PC-9 (cell line): Measurements from ENCODE around the gene CHN1. TPM values are rescaled to one million over a fixed set of nuclear protein-coding genes. Genes with fewer than 3 reads are reported as not detected.

Source experiments
- BruUV-seq: library from RNA; stranded (reverse); fragments of 400-500 nt; replicated peaks from 2 replicates; lab custom pipeline; 2021; lab: Mats Ljungman, UMichigan
- CTCF ChIA-PET: fragments of 300-600 bp; sonication (Branson Sonifier 250); formaldehyde crosslinking; loops from one replicate; lab custom pipeline; 2022; ENCODE audit warnings: antibody characterized with exemption; lab: Charles Lee
- POLR2A ChIA-PET: fragments of 300-600 bp; sonication (Branson Sonifier 250); formaldehyde crosslinking; loops from one replicate; lab custom pipeline; 2022; ENCODE audit warnings: antibody characterized with exemption; ENCODE audit not compliant: unreplicated experiment; lab: Charles Lee
- DNase-seq, 2 experiments: peaks; one replicate each; pipeline versions ENCODE4 v3.0.0 to v3.0.0-alpha.2; 2015 to 2022; ENCODE audit warnings: mixed read lengths in 1 of 2
- H2AFZ ChIP-seq: fragments of 200-600 bp; sonication (generic); 2 replicates; pipeline ENCODE4 v1.8.1; 2017; ENCODE audit warnings: antibody characterized with exemption
- H3F3A ChIP-seq: fragments of 200-600 bp; sonication (generic); 2 replicates; pipeline ENCODE4 v1.8.1; 2017; ENCODE audit warnings: antibody characterized with exemption, mild to moderate bottlenecking, low read depth; ENCODE audit not compliant: insufficient read depth
- H3K27ac ChIP-seq: fragments of 200-600 bp; sonication (generic); 2 replicates; pipeline ENCODE4 v1.6.1; 2016; ENCODE audit warnings: mixed run types
- H3K27me3 ChIP-seq: fragments of 200-600 bp; sonication (generic); 2 replicates; pipeline ENCODE4 v1.6.1; 2016; ENCODE audit warnings: low read depth, mixed run types; ENCODE audit not compliant: insufficient read depth
- H3K36me3 ChIP-seq: fragments of 200-600 bp; sonication (generic); 2 replicates; pipeline ENCODE4 v1.6.1; 2016; ENCODE audit warnings: low read depth, mixed run types
- H3K4me1 ChIP-seq: fragments of 200-600 bp; sonication (generic); replicated peaks from 2 replicates; pipeline ENCODE4 v1.6.1; 2016; ENCODE audit warnings: mixed run types; ENCODE audit not compliant: insufficient read depth
- H3K4me2 ChIP-seq: fragments of 200-600 bp; sonication (generic); 2 replicates; pipeline ENCODE4 v1.6.1; 2017; ENCODE audit warnings: mixed run types
- H3K4me3 ChIP-seq: fragments of 200-600 bp; sonication (generic); 2 replicates; pipeline ENCODE4 v1.6.1; 2016; ENCODE audit warnings: mixed run types
- H3K79me2 ChIP-seq: fragments of 200-600 bp; sonication (generic); 2 replicates; pipeline ENCODE4 v1.6.1; 2017; ENCODE audit warnings: low read depth, mixed run types
- H3K9me2 ChIP-seq: fragments of 200-600 bp; sonication (generic); 2 replicates; pipeline ENCODE4 v1.8.1; 2017; ENCODE audit warnings: mild to moderate bottlenecking; ENCODE audit not compliant: insufficient read depth
- H3K9me3 ChIP-seq: fragments of 200-600 bp; sonication (generic); 2 replicates; pipeline ENCODE4 v1.8.1; 2016; ENCODE audit warnings: low read depth; ENCODE audit not compliant: insufficient read depth
- H4K20me1 ChIP-seq: fragments of 200-600 bp; sonication (generic); 2 replicates; pipeline ENCODE4 v1.8.1; 2017; ENCODE audit not compliant: insufficient read depth
- CTCF ChIP-seq: fragments of 200-600 bp; sonication (generic); conservative IDR thresholded peaks from 2 replicates; pipeline ENCODE4 v1.6.1; 2017; ENCODE audit warnings: mixed run types, antibody characterized with exemption, mild to moderate bottlenecking, moderate library complexity
- EZH2 ChIP-seq: fragments of 200-600 bp; sonication (generic); IDR thresholded peaks from 2 replicates; pipeline ENCODE4 v1.8.0; 2017; ENCODE audit warnings: antibody characterized with exemption, low read depth
- intact Hi-C: fragments of 100-400 bp; cut with micrococcal nuclease; formaldehyde crosslinking; loops from one replicate; pipeline ENCODE4 v1.10.0; 2022; ENCODE audit not compliant: unreplicated experiment
- total RNA-seq: library from RNA; stranded (reverse); gene quantifications from 2 replicates; pipeline ENCODE4 v1.2.3, GENCODE V29; 2021

The CHN1 gene
- total RNA-seq, 1 experiment from 2014 or later: 14.0 TPM

GRCh38 chr2:174756743-174757142 lies 248.4 kb downstream of the CHN1 start:
- H4K20me1 ChIP-seq: no peaks in the 10 kb centered on the region
- DNase-seq: no peak
- H3K9me2 ChIP-seq: no peaks in the 10 kb centered on the region
- no peaks in the 10 kb centered on the region for H3K27me3 ChIP-seq
- BruUV-seq: no TSS peak
- H3K4me2 ChIP-seq: no peak overlapping the region
- no peak overlapping the region for H3K4me3 ChIP-seq
- H3K4me1 ChIP-seq: no peaks in the 10 kb centered on the region
- intact Hi-C loops: no loop called here
- POLR2A ChIA-PET: no interaction called here
- CTCF ChIA-PET: no interaction called here
- H2AFZ ChIP-seq: no peak overlapping the region
- H3K79me2 ChIP-seq: no peaks in the 10 kb centered on the region
- TF ChIP-seq CTCF: no peak
- no peak for TF ChIP-seq EZH2
- H3F3A ChIP-seq: no peaks in the 10 kb centered on the region
- H3K27ac ChIP-seq: no peak overlapping the region
- H3K36me3 ChIP-seq: no peaks in the 10 kb centered on the region
- H3K9me3 ChIP-seq: no peaks in the 10 kb centered on the region

- no peaks in the 10 kb centered on the region for H4K20me1 ChIP-seq
- ChIA-PET CTCF (no interaction called here), POLR2A (interaction anchor here (0.6 kb wide), 1 partner anchor 22 kb away, joined by 3 read pairs; no protein-coding TSS in a partner anchor)
- H3K4me2 ChIP-seq: no peak overlapping the region
- no peaks in the 10 kb centered on the region for H3K9me3 ChIP-seq
- no peaks in the 10 kb centered on the region for H3K36me3 ChIP-seq
- no TSS peak for BruUV-seq
- no peaks in the 10 kb centered on the region for H3F3A ChIP-seq
- intact Hi-C loops: no loop called here
- no peak overlapping the region for H2AFZ ChIP-seq
- H3K4me1 ChIP-seq: peaks cover 8% of the 10 kb centered on the region
- H3K79me2 ChIP-seq: no peaks in the 10 kb centered on the region
- H3K9me2 ChIP-seq: no peaks in the 10 kb centered on the region
- no peak for DNase-seq
- no peak overlapping the region for H3K27ac ChIP-seq
- TF ChIP-seq CTCF (no peak), EZH2 (no peak)
- no peak overlapping the region for H3K4me3 ChIP-seq
- no peaks in the 10 kb centered on the region for H3K27me3 ChIP-seq
Measured at GRCh38 chr2:174753038-174753633, 252.0 kb downstream of the CHN1 start.

GRCh38 chr2:174752403-174753037 lies 252.7 kb downstream of the CHN1 start:
- no peaks in the 10 kb centered on the region for H3K36me3 ChIP-seq
- H4K20me1 ChIP-seq: no peaks in the 10 kb centered on the region
- H3F3A ChIP-seq: no peaks in the 10 kb centered on the region
- H3K79me2 ChIP-seq: no peaks in the 10 kb centered on the region
- no peak overlapping the region for H3K4me2 ChIP-seq
- no peaks in the 10 kb centered on the region for H3K27me3 ChIP-seq
- H3K27ac ChIP-seq: no peak overlapping the region
- no peaks in the 10 kb centered on the region for H3K9me3 ChIP-seq
- no peak for DNase-seq
- no TSS peak for BruUV-seq
- no peak overlapping the region for H2AFZ ChIP-seq
- H3K4me3 ChIP-seq: no peak overlapping the region
- ChIA-PET POLR2A (no interaction called here), CTCF (no interaction called here)
- TF ChIP-seq CTCF (no peak), EZH2 (no peak)
- intact Hi-C loops: no loop called here
- no peaks in the 10 kb centered on the region for H3K9me2 ChIP-seq
- peaks cover 8% of the 10 kb centered on the region for H3K4me1 ChIP-seq
